ENCODE measurements around the gene SLC25A12. TPM values are rescaled to one million over a fixed set of nuclear protein-coding genes. Genes with fewer than 3 reads are reported as not detected.

SLC25A12 gene
- total and polyA plus RNA-seq, 2 donors (not counting 1 experiment from before 2014, with no cell fraction given) = 10.0 to 21.0 TPM

DNA sequence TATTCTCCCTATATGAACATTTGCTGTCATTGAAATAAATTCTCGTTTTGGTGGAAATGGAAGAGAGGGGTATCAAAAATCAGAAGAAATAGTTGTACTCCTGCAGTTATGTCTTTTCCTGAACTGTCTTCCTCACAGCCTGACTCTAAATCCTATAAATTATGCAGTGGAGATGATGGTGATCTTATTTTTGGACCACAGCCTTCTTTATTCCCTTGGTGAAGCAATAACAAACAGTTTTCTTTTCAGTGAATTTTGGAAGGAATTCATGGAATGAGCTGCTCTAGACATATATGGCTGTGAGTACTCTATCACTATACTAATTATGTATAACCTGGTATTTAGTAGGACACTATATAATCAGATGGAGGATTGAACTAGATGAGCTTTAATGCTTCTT lies 1.7 kb upstream of the SLC25A12 start:
- ATAC-seq (ENCODE audit: low read depth) = no peak
- WGBS (ENCODE audit: insufficient coverage) = no CpG with 5 or more reads among the region's 1 CpG

DNA sequence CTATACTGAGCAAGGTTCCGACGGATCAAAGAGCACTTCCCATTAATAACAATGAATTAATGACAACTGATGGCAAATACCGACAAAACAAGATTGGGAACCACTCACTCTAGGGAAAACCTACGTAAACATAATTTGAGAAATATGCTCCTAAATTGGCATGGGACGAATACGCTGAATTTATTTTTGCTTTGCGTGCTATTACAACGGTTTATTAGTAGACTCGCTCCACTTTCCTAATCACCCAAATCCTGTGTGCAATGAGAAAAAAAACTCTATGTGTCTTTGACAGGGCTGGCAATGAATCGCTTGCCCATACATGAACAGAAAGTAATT lies 536 bp upstream of the SLC25A12 start:
- Histone ChIP-seq H3K9ac (ENCODE audit: low read length) (peak overlapping the region; percentile 91), H3K4me3 (ENCODE audit: control extremely low read depth in 1 of 5, extremely low read depth in 1 of 5, insufficient read depth in 1 of 5, low read depth in 2 of 5, low read length in 4 of 5) (peak overlapping the region; percentile 70 to 93 (median 88)), H3K36me3 (replicated peaks in 1 of 2; ENCODE audit: control extremely low read depth in 1 of 2, control insufficient read depth in 1 of 2, extremely low read depth in 1 of 2, insufficient read depth in 2 of 2, low read length in 1 of 2) (peaks cover 0 to 4% of the 10 kb centered on the region in 2 experiments), H4K20me1 (ENCODE audit: control insufficient read depth, insufficient read depth, low read length, poor library complexity, severe bottlenecking) (no peaks in the 10 kb centered on the region), H3K4me1 (ENCODE audit: control insufficient read depth in 2 of 2, insufficient read depth in 2 of 2, low read length in 2 of 2) (peaks cover 14 to 16% of the 10 kb centered on the region in 2 donors), H3K79me2 (ENCODE audit: control insufficient read depth, insufficient read depth, low read length) (peaks cover 37% of the 10 kb centered on the region), H3K9me3 (ENCODE audit: control extremely low read depth in 1 of 3, control insufficient read depth in 2 of 3, insufficient read depth in 1 of 3, low read length in 2 of 3) (peaks cover 1 to 3% (median 2%) of the 10 kb centered on the region in 3 donors), H2AFZ (ENCODE audit: insufficient read depth, low read depth, low read length, poor library complexity, severe bottlenecking) (peak overlapping the region; percentile 99), H3K27ac (ENCODE audit: low read length in 2 of 2) (peak overlapping the region; percentile 69 to 88), H3K4me2 (replicated peaks; ENCODE audit: low read depth, low read length, poor library complexity, severe bottlenecking) (peak overlapping the region; percentile 85), H3K27me3 (replicated peaks in 1 of 4; ENCODE audit: control extremely low read depth in 1 of 4, control insufficient read depth in 3 of 4, insufficient read depth in 4 of 4, low read length in 3 of 4) (no peaks in the 10 kb centered on the region)
- intact Hi-C loops (cut with micrococcal nuclease) = loop anchor here (1.0 to 5.0 kb wide), 4 partner anchors 28 to 663 kb away; partner anchors contain the start of genes DYNC1I2, HAT1, METAP1D and PDK1
- WGBS (ENCODE audit: insufficient coverage) = 55% methylated on average over 5 of the region's 10 CpGs
- Mint-ChIP-seq H3K9me3 (ENCODE audit: insufficient read depth) (no peaks in the 10 kb centered on the region), H3K4me3 (peak overlapping the region; percentile 99), H3K4me1 (peaks cover 22% of the 10 kb centered on the region), H3K27ac (peak overlapping the region; percentile 89), H3K27me3 (no peaks in the 10 kb centered on the region)
- TF ChIP-seq, protein P1, sequence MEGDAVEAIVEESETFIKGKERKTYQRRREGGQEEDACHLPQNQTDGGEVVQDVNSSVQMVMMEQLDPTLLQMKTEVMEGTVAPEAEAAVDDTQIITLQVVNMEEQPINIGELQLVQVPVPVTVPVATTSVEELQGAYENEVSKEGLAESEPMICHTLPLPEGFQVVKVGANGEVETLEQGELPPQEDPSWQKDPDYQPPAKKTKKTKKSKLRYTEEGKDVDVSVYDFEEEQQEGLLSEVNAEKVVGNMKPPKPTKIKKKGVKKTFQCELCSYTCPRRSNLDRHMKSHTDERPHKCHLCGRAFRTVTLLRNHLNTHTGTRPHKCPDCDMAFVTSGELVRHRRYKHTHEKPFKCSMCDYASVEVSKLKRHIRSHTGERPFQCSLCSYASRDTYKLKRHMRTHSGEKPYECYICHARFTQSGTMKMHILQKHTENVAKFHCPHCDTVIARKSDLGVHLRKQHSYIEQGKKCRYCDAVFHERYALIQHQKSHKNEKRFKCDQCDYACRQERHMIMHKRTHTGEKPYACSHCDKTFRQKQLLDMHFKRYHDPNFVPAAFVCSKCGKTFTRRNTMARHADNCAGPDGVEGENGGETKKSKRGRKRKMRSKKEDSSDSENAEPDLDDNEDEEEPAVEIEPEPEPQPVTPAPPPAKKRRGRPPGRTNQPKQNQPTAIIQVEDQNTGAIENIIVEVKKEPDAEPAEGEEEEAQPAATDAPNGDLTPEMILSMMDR (IDR thresholded peaks at IDR 0.05) = no peak
- no peak for TF ChIP-seq EZH2 (IDR thresholded peaks at IDR 0.05; ENCODE audit: borderline replicate concordance, insufficient read depth, low read depth, low read length, poor library complexity, severe bottlenecking)
- POLR2A ChIA-PET = interaction anchor here (0.7 to 2.5 kb wide), 2 partner anchors 27 to 192 kb away, joined by 3 to 10 read pairs; partner anchors contain the start of gene HAT1
- no peak for DNase-seq
- CTCF ChIA-PET = interaction anchor here (2.0 kb wide), 1 partner anchor 28 kb away, joined by 11 read pairs; the partner anchor contains the start of gene HAT1
- ATAC-seq (ENCODE audit: low read depth) = no peak

More for the DNA sequence above, 1.7 kb upstream of the SLC25A12 start:
- POLR2A ChIA-PET = no interaction called here
- Histone ChIP-seq H3K4me1 (ENCODE audit: control insufficient read depth in 2 of 2, insufficient read depth in 2 of 2, low read length in 2 of 2) (peaks cover 14 to 16% of the 10 kb centered on the region in 2 donors), H4K20me1 (ENCODE audit: control insufficient read depth, insufficient read depth, low read length, poor library complexity, severe bottlenecking) (no peaks in the 10 kb centered on the region), H3K9ac (ENCODE audit: low read length) (no peak overlapping the region), H3K27ac (ENCODE audit: low read length in 2 of 2) (no peak overlapping the region), H3K36me3 (replicated peaks in 1 of 2; ENCODE audit: control extremely low read depth in 1 of 2, control insufficient read depth in 1 of 2, extremely low read depth in 1 of 2, insufficient read depth in 2 of 2, low read length in 1 of 2) (peaks cover 0 to 4% of the 10 kb centered on the region in 2 experiments), H3K4me2 (replicated peaks; ENCODE audit: low read depth, low read length, poor library complexity, severe bottlenecking) (no peak overlapping the region), H3K79me2 (ENCODE audit: control insufficient read depth, insufficient read depth, low read length) (peaks cover 31% of the 10 kb centered on the region), H3K27me3 (replicated peaks in 1 of 4; ENCODE audit: control extremely low read depth in 1 of 4, control insufficient read depth in 3 of 4, insufficient read depth in 4 of 4, low read length in 3 of 4) (no peaks in the 10 kb centered on the region), H2AFZ (ENCODE audit: insufficient read depth, low read depth, low read length, poor library complexity, severe bottlenecking) (no peak overlapping the region), H3K9me3 (ENCODE audit: control extremely low read depth in 1 of 3, control insufficient read depth in 2 of 3, insufficient read depth in 1 of 3, low read length in 2 of 3) (peaks cover 1 to 3% (median 3%) of the 10 kb centered on the region in 3 donors), H3K4me3 (ENCODE audit: control extremely low read depth in 1 of 5, extremely low read depth in 1 of 5, insufficient read depth in 1 of 5, low read depth in 2 of 5, low read length in 4 of 5) (no peak overlapping the region)
- CTCF ChIA-PET = interaction anchor here (0.6 kb wide), 1 partner anchor 29 kb away, joined by 3 read pairs; no protein-coding TSS in a partner anchor
- intact Hi-C loops (cut with micrococcal nuclease) = no loop called here
- Mint-ChIP-seq H3K9me3 (ENCODE audit: insufficient read depth) (no peaks in the 10 kb centered on the region), H3K27ac (no peak overlapping the region), H3K27me3 (no peaks in the 10 kb centered on the region), H3K4me1 (peaks cover 22% of the 10 kb centered on the region), H3K4me3 (peak overlapping the region; percentile 12)
- TF ChIP-seq EZH2 (IDR thresholded peaks at IDR 0.05; ENCODE audit: borderline replicate concordance, insufficient read depth, low read depth, low read length, poor library complexity, severe bottlenecking) = no peak
- TF ChIP-seq, protein P1 (IDR thresholded peaks at IDR 0.05) = no peak
- DNase-seq = no peak
